Prostate gland (tissue), 2 donors: ENCODE results near the gene TBC1D22B. TPM values are rescaled to one million over a fixed set of nuclear protein-coding genes. Genes with fewer than 3 reads are reported as not detected.

ENCODE experiments used
- DNase-seq: peaks from one replicate; pipeline ENCODE4 v3.0.0-alpha.2; 2019; ENCODE audit warnings: low spot score
- H3K27ac ChIP-seq, 2 donors: fragments of 200-600 bp; sonication (generic); 2 replicates each; pipeline ENCODE4 v1.5.1; 2017 to 2019
- H3K27me3 ChIP-seq: fragments of 200-600 bp; sonication (generic); replicated peaks from 2 replicates; pipeline ENCODE4 v1.5.1; 2019; ENCODE audit not compliant: insufficient read depth
- H3K36me3 ChIP-seq, 2 donors: fragments of 200-600 bp; sonication (generic); 1 replicate in 1 of 2; 2 replicates in 1 of 2; pipeline versions ENCODE4 v1.5.1 to v1.8.1; 2017 to 2019
- H3K4me1 ChIP-seq: fragments of 200-600 bp; sonication (generic); replicated peaks from 2 replicates; pipeline ENCODE4 v1.5.1; 2019
- H3K4me3 ChIP-seq, 2 donors: fragments of 200-600 bp; sonication (generic); 2 replicates each; pipeline ENCODE4 v1.5.1; 2017 to 2019
- H3K9me3 ChIP-seq: fragments of 200-600 bp; sonication (generic); 2 replicates; pipeline ENCODE4 v1.5.1; 2017
- POLR2A ChIP-seq: fragments of 450-650 bp; IDR thresholded peaks from one replicate; pipeline ENCODE4 v1.6.1; 2016; ENCODE audit warnings: antibody characterized with exemption, mild to moderate bottlenecking
- POLR2AphosphoS5 ChIP-seq: sonication (generic); formaldehyde crosslinking; IDR thresholded peaks from one replicate; pipeline ENCODE4 v1.6.1; 2017; ENCODE audit warnings: antibody characterized with exemption
- WGBS: methylation state at CpG from one replicate; pipeline ENCODE4 v1.1.5; 2018; 5-methylcytosine and 5-hydroxymethylcytosine counted together
- intact Hi-C: fragments of 100-400 bp; cut with DNase I; formaldehyde crosslinking; loops from one replicate; pipeline ENCODE4 v1.14.2; 2022
- total RNA-seq, 2 donors: library from RNA; depleted of rRNA; stranded (reverse); fragments of >200 nt; gene quantifications; one replicate each; pipeline ENCODE4 v1.1.0, GENCODE V29; 2016
- TF ChIP-seq, protein P1 (sequence below), 4 experiments: fragments of 200-600 bp in 2 of 4; fragments of 450-650 bp in 2 of 4; sonication (generic) in 2 of 4; IDR thresholded peaks; 1 replicate in 3 of 4; 2 replicates in 1 of 4; pipeline ENCODE4 v1.5.1; 2016 to 2019; ENCODE audit warnings: antibody characterized with exemption in 4 of 4, mild to moderate bottlenecking in 2 of 4, moderate library complexity in 2 of 4

Gene TBC1D22B
- total RNA-seq, 2 donors from 2014 or later: 10.7 to 27.0 TPM

DNA sequence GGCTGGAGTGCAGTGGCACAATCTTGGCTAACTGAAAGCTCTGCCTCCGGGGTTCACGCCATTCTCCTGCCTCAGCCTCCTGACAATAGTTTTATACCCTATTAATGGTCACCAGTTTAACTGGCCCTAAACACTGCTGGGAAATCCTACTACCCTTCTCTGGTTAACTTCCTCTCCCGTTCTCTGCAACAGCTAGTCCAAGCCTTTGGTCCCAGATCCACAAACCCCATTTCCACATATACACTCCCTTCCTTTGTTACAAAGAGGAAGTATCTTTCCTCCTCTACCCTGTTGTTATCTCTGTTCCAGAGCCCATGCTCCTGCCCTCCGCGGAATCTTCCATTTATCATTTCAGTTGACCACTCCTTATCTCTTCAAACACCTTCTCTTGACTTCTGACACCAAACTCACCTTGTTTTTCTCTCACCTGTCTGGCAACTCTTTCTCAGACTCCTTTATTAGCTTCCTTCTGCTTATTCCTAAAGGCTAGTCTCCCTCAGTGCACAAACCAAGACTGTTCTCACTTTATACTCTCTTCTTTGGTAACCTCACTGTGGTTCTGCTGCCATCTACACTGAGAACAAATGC is 25.0 kb upstream of the TBC1D22B start:
- intact Hi-C loops: no loop called here
- no peaks in the 10 kb centered on the region for H3K9me3 ChIP-seq
- no peaks in the 10 kb centered on the region for H3K27me3 ChIP-seq
- 71% methylated on average over 5 of the region's 5 CpGs for WGBS
- DNase-seq: no peak
- no peaks in the 10 kb centered on the region for H3K36me3 ChIP-seq
- no peaks in the 10 kb centered on the region for H3K4me1 ChIP-seq
- TF ChIP-seq POLR2AphosphoS5 (no peak), POLR2A (no peak)
- TF ChIP-seq, protein P1, sequence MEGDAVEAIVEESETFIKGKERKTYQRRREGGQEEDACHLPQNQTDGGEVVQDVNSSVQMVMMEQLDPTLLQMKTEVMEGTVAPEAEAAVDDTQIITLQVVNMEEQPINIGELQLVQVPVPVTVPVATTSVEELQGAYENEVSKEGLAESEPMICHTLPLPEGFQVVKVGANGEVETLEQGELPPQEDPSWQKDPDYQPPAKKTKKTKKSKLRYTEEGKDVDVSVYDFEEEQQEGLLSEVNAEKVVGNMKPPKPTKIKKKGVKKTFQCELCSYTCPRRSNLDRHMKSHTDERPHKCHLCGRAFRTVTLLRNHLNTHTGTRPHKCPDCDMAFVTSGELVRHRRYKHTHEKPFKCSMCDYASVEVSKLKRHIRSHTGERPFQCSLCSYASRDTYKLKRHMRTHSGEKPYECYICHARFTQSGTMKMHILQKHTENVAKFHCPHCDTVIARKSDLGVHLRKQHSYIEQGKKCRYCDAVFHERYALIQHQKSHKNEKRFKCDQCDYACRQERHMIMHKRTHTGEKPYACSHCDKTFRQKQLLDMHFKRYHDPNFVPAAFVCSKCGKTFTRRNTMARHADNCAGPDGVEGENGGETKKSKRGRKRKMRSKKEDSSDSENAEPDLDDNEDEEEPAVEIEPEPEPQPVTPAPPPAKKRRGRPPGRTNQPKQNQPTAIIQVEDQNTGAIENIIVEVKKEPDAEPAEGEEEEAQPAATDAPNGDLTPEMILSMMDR (IDR thresholded peaks at IDR 0.05): no peak
- no peak overlapping the region for H3K4me3 ChIP-seq
- no peak overlapping the region for H3K27ac ChIP-seq

- intact Hi-C loops: no loop called here
- no peaks in the 10 kb centered on the region for H3K36me3 ChIP-seq
- H3K4me1 ChIP-seq: no peaks in the 10 kb centered on the region
- no peak overlapping the region for H3K4me3 ChIP-seq
- no peaks in the 10 kb centered on the region for H3K27me3 ChIP-seq
- H3K27ac ChIP-seq: no peak overlapping the region
- DNase-seq: no peak
- 80% methylated on average over 7 of the region's 7 CpGs for WGBS
- H3K9me3 ChIP-seq: no peaks in the 10 kb centered on the region
- TF ChIP-seq POLR2AphosphoS5 (no peak), POLR2A (no peak)
- TF ChIP-seq, protein P1 (IDR thresholded peaks at IDR 0.05): no peak
Measured at GRCh38 chr6:37233541-37233940, 24.0 kb upstream of the TBC1D22B start.

DNA sequence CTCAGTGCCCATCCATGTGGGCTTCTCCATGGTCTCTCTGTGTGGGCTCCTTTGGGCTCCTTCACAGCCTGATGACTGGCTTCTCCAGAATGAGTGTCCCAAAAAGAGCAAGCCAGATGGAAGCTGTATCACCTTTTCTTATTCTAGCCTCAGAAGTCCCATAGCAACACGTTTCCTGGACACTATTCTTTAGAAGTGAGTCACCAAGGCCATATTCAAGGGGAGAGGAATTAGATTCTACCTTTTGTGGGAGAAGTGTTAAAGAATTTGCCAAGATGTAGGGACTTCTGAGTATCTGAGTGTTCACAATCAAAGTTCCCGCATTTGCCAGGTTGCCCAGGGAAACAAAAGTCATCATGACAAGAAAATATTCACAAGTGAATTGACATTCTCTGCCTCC is 20.7 kb upstream of the TBC1D22B start:
- Histone ChIP-seq H3K4me3 (no peak overlapping the region), H3K27me3 (no peaks in the 10 kb centered on the region), H3K9me3 (no peaks in the 10 kb centered on the region), H3K36me3 (no peaks in the 10 kb centered on the region), H3K4me1 (no peaks in the 10 kb centered on the region), H3K27ac (no peak overlapping the region)
- intact Hi-C loops: no loop called here
- TF ChIP-seq POLR2AphosphoS5 (no peak), POLR2A (no peak)
- TF ChIP-seq, protein P1 (IDR thresholded peaks at IDR 0.05): no peak
- DNase-seq: no peak
- WGBS: 78% methylated on average over 2 of the region's 2 CpGs

- Histone ChIP-seq H3K27me3 (no peaks in the 10 kb centered on the region), H3K9me3 (no peaks in the 10 kb centered on the region), H3K4me3 (no peak overlapping the region), H3K36me3 (no peaks in the 10 kb centered on the region), H3K4me1 (no peaks in the 10 kb centered on the region), H3K27ac (no peak overlapping the region)
- no peak for DNase-seq
- intact Hi-C loops: no loop called here
- TF ChIP-seq POLR2A: no peak
Measured at GRCh38 chr6:37237789-37238188, 19.8 kb upstream of the TBC1D22B start.

DNA sequence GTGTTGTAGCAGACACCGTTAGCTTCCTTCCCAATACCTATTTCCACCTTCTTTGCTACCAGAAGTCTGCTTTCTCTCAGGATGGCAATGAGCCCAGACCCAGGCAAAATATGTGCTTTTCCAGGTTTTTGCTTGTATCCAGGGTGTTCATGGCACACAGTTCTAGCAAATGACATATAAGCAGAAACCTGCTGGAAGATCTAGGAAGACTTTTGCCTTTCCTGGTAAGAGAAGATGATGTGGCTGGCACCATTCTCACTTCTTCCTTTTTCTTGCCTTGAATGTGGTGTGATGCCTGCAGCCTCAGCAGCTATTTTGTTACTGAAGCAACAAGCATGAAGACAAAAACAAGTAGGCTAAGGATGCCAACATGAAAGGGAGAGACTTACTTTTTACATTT is 19.2 kb upstream of the TBC1D22B start:
- Histone ChIP-seq H3K4me3 (no peak overlapping the region), H3K36me3 (no peaks in the 10 kb centered on the region), H3K4me1 (no peaks in the 10 kb centered on the region), H3K27ac (no peak overlapping the region), H3K9me3 (no peaks in the 10 kb centered on the region), H3K27me3 (no peaks in the 10 kb centered on the region)
- no peak for DNase-seq
- intact Hi-C loops: no loop called here
- TF ChIP-seq POLR2AphosphoS5 (no peak), POLR2A (no peak)
- TF ChIP-seq, protein P1 (IDR thresholded peaks at IDR 0.05): no peak
- WGBS: 47% methylated on average over 1 of the region's 1 CpG
